Kidney epithelial cell (primary cell): ENCODE data around the gene HPCAL1. TPM values are rescaled to one million over a fixed set of nuclear protein-coding genes. Genes with fewer than 3 reads are reported as not detected.
"Not testable (repeated sequence)": the region's sequence is repeated elsewhere in the genome, so short reads cannot be mapped to it uniquely, and the experiment has no call there.

ENCODE experiments used
- DNase-seq: peaks from one replicate; pipeline ENCODE4 v3.0.0-alpha.2; 2010; ENCODE audit warnings: low read depth
- H3K27me3 ChIP-seq: 2 replicates; pipeline ENCODE4 v1.6.0; 2011; ENCODE audit warnings: low read length; ENCODE audit not compliant: control insufficient read depth, insufficient read depth
- H3K36me3 ChIP-seq: 2 replicates; pipeline ENCODE4 v1.5.1; 2011; ENCODE audit warnings: low read length; ENCODE audit not compliant: control insufficient read depth, insufficient read depth
- H3K4me3 ChIP-seq: 2 replicates; pipeline ENCODE4 v1.5.1; 2011; ENCODE audit warnings: low read depth, mild to moderate bottlenecking, control low read depth, low read length
- CTCF ChIP-seq: IDR thresholded peaks from 2 replicates; pipeline ENCODE4 v1.5.1; 2011; ENCODE audit warnings: mild to moderate bottlenecking, moderate library complexity, low read length, control low read depth, inconsistent platforms; ENCODE audit not compliant: insufficient read depth, poor library complexity, severe bottlenecking
- total RNA-seq: library from RNA; depleted of rRNA; stranded (reverse); fragments of >200 nt; gene quantifications from 2 replicates; pipeline ENCODE4 v1.2.3, GENCODE V29; 2015

HPCAL1 gene
- total RNA-seq, 1 donor from 2014 or later: 33.7 TPM

- H3K36me3 ChIP-seq: no peaks in the 10 kb centered on the region
- H3K4me3 ChIP-seq: no peak overlapping the region
- peaks cover 6% of the 10 kb centered on the region for H3K27me3 ChIP-seq
- TF ChIP-seq CTCF: no peak
- DNase-seq: no peak
Observed at GRCh38 chr2:10256515-10257031, 46.1 kb upstream of the HPCAL1 start.

GRCh38 chr2:10257036-10257435 is 45.7 kb upstream of the HPCAL1 start:
- no peak overlapping the region for H3K4me3 ChIP-seq
- no peaks in the 10 kb centered on the region for H3K36me3 ChIP-seq
- DNase-seq: no peak
- TF ChIP-seq CTCF: no peak
- H3K27me3 ChIP-seq: peaks cover 6% of the 10 kb centered on the region

DNA sequence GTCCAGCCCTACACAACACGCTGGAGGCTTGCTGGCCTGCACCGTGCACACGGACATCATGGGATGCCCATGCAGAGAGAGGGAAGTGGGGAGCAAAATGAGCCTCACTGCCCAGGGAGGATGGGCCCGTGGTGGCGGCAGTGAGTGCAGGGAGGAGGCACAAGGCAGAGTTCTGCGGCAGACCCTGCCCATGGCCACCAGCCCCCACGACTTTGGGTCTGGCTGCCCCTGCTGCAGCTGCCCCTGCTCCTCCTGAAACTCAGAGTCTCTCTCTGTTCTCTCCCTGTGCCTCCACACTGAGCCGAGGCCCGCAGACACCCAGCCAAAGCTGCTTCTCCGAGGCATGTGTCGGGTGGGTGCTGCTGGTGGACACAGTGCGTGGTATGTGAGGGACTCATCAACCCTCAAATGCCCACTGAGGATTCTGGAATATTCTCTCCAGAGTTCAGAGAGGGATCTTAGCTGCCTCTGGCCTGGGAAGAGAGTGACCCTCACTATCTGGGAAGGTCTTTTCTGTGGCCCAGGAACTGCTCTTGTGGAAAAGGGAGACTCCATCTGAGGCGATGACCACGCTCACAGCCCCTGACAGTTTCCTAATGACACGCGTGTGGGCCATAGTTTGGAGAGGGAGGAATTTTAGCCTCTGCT is 45.1 kb upstream of the HPCAL1 start:
- TF ChIP-seq CTCF: no peak
- no peaks in the 10 kb centered on the region for H3K36me3 ChIP-seq
- DNase-seq: no peak
- no peak overlapping the region for H3K4me3 ChIP-seq
- H3K27me3 ChIP-seq: peaks cover 6% of the 10 kb centered on the region

- no peaks in the 10 kb centered on the region for H3K36me3 ChIP-seq
- H3K4me3 ChIP-seq: no peak overlapping the region
- peaks cover 6% of the 10 kb centered on the region for H3K27me3 ChIP-seq
- DNase-seq: no peak
- TF ChIP-seq CTCF: no peak
Observed at GRCh38 chr2:10258326-10258725, 44.4 kb upstream of the HPCAL1 start.

DNA sequence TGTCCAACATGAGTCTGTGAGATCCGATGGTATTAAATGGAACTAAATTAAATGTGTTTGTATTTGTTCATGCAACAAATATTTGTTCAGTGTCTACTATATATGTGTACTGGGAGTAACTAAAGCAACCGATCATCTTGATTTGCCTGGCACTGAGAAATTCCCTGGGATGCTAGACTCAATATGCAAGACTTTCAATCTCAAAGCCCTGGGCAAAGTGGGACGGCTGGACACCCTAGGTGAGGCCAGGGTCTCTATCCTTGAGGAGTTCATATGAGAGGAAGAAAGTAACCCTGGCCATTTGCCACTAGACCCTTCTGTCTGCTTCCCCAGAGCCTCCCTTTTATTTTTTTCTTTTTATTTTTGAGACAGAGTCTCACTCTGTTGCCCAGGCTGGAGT is 44.0 kb upstream of the HPCAL1 start:
- DNase-seq: no peak
- Histone ChIP-seq H3K4me3 (no peak overlapping the region), H3K36me3 (no peaks in the 10 kb centered on the region), H3K27me3 (peaks cover 6% of the 10 kb centered on the region)
- TF ChIP-seq CTCF: no peak

- DNase-seq: no peak
- Histone ChIP-seq H3K27me3 (peaks cover 6% of the 10 kb centered on the region), H3K36me3 (no peaks in the 10 kb centered on the region), H3K4me3 (no peak overlapping the region)
- TF ChIP-seq CTCF: no peak
Observed at GRCh38 chr2:10260130-10260529, 42.6 kb upstream of the HPCAL1 start.

DNA sequence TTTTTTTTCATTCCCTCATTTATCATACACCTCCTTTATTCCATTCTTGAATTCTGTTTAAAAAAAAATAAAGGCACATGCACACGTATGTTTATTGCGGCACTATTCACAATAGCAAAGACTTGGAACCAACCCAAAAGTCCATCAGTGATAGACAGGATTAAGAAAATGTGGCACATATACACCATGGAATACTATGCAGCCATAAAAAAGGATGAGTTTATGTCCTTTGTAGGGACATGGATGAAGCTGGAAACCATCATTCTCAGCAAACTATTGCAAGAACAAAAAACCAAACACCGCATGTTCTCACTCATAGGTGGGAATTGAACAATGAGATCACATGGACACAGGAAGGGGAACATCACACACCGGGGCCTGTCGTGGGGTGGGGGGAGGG is 39.2 kb upstream of the HPCAL1 start:
- not testable (repeated sequence) for H3K4me3 ChIP-seq, H3K27me3 ChIP-seq, DNase-seq, H3K36me3 ChIP-seq
